Measurements from ENCODE around the gene AFAP1.

DNA sequence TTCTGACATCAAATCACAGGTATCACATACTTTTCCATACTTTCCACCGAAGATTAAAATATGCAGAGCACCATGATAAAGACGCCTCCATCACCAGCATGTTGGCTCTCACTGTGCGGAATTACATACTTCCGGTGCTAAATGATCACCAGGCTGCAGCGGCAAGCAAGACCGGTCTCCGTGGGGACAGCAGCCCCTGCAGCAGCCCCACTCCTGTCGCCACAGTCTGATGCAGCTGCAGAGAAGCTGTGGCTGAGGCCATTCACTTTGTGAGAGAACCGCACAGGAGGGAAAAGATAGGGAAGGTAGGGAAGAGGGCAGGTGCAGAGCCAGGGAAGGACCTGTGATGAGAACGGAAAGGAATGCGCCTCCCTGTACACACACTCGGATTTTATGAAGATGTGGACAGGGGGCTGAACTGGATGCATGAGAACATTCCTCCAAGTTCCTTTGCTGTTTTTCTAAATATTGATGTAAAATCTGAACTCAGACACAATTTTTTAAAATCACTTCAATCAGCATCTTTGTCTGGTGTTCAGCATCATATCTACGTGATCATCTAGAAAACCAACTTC, 38.3 kb downstream of the AFAP1 start:
- TF ChIP-seq POLR2AphosphoS5 (IDR thresholded peaks at IDR 0.05; ENCODE audit: low read depth, low read length) (no peak), BCL11A (IDR thresholded peaks at IDR 0.05; ENCODE audit: low read depth in 2 of 2, low read length in 2 of 2) (no peak), RAD21 (IDR thresholded peaks at IDR 0.05 in 1 of 2, conservative IDR thresholded peaks at IDR 0.05 in 1 of 2; ENCODE audit: low read depth in 2 of 2, low read length in 2 of 2) (no peak), EZH2 (IDR thresholded peaks at IDR 0.05; ENCODE audit: low read depth, low read length, severe bottlenecking) (no peak)
- TF ChIP-seq, protein P1, sequence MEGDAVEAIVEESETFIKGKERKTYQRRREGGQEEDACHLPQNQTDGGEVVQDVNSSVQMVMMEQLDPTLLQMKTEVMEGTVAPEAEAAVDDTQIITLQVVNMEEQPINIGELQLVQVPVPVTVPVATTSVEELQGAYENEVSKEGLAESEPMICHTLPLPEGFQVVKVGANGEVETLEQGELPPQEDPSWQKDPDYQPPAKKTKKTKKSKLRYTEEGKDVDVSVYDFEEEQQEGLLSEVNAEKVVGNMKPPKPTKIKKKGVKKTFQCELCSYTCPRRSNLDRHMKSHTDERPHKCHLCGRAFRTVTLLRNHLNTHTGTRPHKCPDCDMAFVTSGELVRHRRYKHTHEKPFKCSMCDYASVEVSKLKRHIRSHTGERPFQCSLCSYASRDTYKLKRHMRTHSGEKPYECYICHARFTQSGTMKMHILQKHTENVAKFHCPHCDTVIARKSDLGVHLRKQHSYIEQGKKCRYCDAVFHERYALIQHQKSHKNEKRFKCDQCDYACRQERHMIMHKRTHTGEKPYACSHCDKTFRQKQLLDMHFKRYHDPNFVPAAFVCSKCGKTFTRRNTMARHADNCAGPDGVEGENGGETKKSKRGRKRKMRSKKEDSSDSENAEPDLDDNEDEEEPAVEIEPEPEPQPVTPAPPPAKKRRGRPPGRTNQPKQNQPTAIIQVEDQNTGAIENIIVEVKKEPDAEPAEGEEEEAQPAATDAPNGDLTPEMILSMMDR (IDR thresholded peaks at IDR 0.05; ENCODE audit: control extremely low read depth in 1 of 3, insufficient read depth in 1 of 3, low read depth in 1 of 3, low read length in 3 of 3): no peak

All from H1 (cell line).